ENCODE results near the gene ZNF770.

ZNF770 gene

GRCh38 chr15:35020974-35021373 lies 32.9 kb upstream of the ZNF770 start:
- no peak for DNase-seq (ENCODE audit: low read depth in 1 of 2, low spot score in 1 of 2)
- no peak overlapping the region for H3K4me3 ChIP-seq (replicated peaks; ENCODE audit: insufficient read depth, low read length)
- TF ChIP-seq, protein P1, sequence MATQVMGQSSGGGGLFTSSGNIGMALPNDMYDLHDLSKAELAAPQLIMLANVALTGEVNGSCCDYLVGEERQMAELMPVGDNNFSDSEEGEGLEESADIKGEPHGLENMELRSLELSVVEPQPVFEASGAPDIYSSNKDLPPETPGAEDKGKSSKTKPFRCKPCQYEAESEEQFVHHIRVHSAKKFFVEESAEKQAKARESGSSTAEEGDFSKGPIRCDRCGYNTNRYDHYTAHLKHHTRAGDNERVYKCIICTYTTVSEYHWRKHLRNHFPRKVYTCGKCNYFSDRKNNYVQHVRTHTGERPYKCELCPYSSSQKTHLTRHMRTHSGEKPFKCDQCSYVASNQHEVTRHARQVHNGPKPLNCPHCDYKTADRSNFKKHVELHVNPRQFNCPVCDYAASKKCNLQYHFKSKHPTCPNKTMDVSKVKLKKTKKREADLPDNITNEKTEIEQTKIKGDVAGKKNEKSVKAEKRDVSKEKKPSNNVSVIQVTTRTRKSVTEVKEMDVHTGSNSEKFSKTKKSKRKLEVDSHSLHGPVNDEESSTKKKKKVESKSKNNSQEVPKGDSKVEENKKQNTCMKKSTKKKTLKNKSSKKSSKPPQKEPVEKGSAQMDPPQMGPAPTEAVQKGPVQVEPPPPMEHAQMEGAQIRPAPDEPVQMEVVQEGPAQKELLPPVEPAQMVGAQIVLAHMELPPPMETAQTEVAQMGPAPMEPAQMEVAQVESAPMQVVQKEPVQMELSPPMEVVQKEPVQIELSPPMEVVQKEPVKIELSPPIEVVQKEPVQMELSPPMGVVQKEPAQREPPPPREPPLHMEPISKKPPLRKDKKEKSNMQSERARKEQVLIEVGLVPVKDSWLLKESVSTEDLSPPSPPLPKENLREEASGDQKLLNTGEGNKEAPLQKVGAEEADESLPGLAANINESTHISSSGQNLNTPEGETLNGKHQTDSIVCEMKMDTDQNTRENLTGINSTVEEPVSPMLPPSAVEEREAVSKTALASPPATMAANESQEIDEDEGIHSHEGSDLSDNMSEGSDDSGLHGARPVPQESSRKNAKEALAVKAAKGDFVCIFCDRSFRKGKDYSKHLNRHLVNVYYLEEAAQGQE (IDR thresholded peaks at IDR 0.05; ENCODE audit: insufficient replicate concordance, low read depth), result no peak
- TF ChIP-seq POLR2AphosphoS5 (IDR thresholded peaks at IDR 0.05; ENCODE audit: low read depth) (no peak), CTCF (IDR thresholded peaks at IDR 0.05; ENCODE audit: insufficient read depth, low read length) (no peak), GABPA (IDR thresholded peaks at IDR 0.05; ENCODE audit: low read depth) (no peak), SPI1 (IDR thresholded peaks at IDR 0.05; ENCODE audit: borderline replicate concordance, low read depth) (no peak)
- H3K27ac ChIP-seq (replicated peaks), result no peak overlapping the region
- H3K27me3 ChIP-seq (ENCODE audit: insufficient read depth, poor library complexity, severe bottlenecking), result no peaks in the 10 kb centered on the region

DNA sequence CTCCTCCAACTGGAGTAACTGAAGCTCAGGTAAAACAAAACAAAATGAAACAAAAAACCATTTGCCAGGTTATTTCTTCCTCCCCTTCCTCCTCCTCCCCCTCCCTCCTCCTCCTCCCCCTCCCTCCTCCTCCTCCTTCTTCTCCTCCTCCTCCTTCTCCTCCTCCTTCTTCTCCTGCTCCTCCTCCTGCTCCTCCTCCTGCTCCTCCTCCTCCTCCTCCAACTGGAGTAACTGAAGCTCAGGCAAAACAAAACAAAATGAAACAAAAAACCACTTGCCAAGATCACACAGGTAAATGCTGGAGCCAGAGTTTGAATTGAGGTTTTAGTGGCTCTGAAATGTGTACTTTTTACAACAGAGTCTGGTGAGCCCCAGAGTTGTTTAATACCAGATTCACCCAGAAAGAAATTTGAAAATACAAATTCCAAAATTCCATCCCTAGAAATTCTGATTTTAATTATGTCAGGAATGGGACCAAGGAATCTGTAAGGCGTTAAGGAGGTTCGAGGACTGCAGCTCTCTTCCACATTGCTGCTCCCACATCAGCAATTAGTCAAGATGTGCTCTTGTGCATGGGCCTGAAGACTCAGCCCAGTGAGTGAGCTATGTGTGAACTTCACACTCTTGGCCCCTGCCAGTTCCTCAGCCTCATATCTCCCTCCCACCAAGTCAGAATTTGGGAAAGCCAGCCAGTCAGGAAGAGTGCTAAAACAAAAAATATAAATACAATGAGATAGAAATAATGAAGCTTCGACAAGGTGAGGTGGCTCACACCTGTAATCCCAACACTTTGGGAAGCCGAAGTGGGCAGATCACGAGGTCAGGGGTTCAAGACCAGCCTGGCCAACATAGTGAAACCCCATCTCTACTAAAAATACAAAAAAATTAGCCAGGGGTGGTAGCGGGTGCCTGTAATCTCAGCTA lies 31.6 kb upstream of the ZNF770 start:
- no peak for DNase-seq (ENCODE audit: low read depth in 1 of 2, low spot score in 1 of 2)
- H3K4me3 ChIP-seq (replicated peaks; ENCODE audit: insufficient read depth, low read length), result no peak overlapping the region
- TF ChIP-seq SPI1 (IDR thresholded peaks at IDR 0.05; ENCODE audit: borderline replicate concordance, low read depth), result no peak
- no peak for TF ChIP-seq POLR2AphosphoS5 (IDR thresholded peaks at IDR 0.05; ENCODE audit: low read depth)
- no peak for TF ChIP-seq CTCF (IDR thresholded peaks at IDR 0.05; ENCODE audit: insufficient read depth, low read length)
- TF ChIP-seq, protein P1 (IDR thresholded peaks at IDR 0.05; ENCODE audit: insufficient replicate concordance, low read depth), result no peak
- no peak for TF ChIP-seq GABPA (IDR thresholded peaks at IDR 0.05; ENCODE audit: low read depth)
- no peak overlapping the region for H3K27ac ChIP-seq (replicated peaks)
- no peaks in the 10 kb centered on the region for H3K27me3 ChIP-seq (ENCODE audit: insufficient read depth, poor library complexity, severe bottlenecking)

DNA sequence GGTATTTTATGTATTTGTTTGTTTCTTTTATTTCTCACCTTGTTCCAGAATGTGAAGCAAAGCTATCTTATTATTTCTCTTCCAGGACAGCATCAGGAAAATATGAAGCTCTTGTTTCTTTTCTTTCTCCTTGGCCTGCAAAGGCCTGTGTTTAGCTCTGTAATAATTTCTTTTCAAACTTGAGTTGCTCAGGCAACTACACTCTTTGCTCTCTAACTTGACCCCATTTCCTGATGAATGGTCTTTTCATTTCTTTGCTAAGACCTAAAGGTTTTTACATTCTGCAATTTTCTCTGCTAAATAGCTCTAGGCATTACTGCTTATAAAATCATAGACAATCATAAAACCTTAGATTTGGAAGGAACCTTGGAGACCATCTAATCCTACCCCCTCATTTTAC lies 26.2 kb upstream of the ZNF770 start:
- TF ChIP-seq SPI1 (IDR thresholded peaks at IDR 0.05; ENCODE audit: borderline replicate concordance, low read depth), result no peak
- no peak for DNase-seq (ENCODE audit: low read depth in 1 of 2, low spot score in 1 of 2)
- Histone ChIP-seq H3K27ac (replicated peaks) (no peak overlapping the region), H3K27me3 (ENCODE audit: insufficient read depth, poor library complexity, severe bottlenecking) (no peaks in the 10 kb centered on the region), H3K4me3 (replicated peaks; ENCODE audit: insufficient read depth, low read length) (no peak overlapping the region)

DNA sequence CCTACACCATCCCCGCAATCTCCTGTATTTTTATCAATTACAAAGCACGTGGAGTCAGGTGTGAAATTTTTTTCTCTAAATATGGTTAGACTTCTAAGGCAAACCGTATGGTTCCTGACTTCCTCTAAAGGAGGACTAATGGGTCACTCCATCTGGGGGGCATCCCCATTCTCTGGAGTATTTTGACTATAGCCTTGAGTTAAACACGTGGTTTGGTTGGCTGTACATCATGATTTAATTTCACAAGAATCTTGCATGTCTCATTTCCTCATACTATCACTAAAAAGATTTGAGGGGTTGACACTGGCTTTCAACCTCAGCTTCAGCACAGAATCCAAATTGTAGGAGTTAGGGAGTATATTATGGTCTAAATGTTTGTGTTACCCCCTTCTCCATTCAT lies 25.3 kb upstream of the ZNF770 start:
- TF ChIP-seq POLR2AphosphoS5 (IDR thresholded peaks at IDR 0.05; ENCODE audit: low read depth) (no peak), GABPA (IDR thresholded peaks at IDR 0.05; ENCODE audit: low read depth) (no peak), SPI1 (IDR thresholded peaks at IDR 0.05; ENCODE audit: borderline replicate concordance, low read depth) (no peak), CTCF (IDR thresholded peaks at IDR 0.05; ENCODE audit: insufficient read depth, low read length) (no peak)
- TF ChIP-seq, protein P1 (IDR thresholded peaks at IDR 0.05; ENCODE audit: insufficient replicate concordance, low read depth), result no peak
- H3K27ac ChIP-seq (replicated peaks), result no peak overlapping the region
- H3K27me3 ChIP-seq (ENCODE audit: insufficient read depth, poor library complexity, severe bottlenecking), result no peaks in the 10 kb centered on the region
- H3K4me3 ChIP-seq (replicated peaks; ENCODE audit: insufficient read depth, low read length), result no peak overlapping the region
- DNase-seq (ENCODE audit: low read depth in 1 of 2, low spot score in 1 of 2), result no peak

Data from HL-60 (cell line).